GM06990 (cell line): ENCODE measurements around the gene STXBP2.

Source experiments
- DNase-seq: peaks from one replicate; pipeline ENCODE4 v3.0.0-alpha.2; 2011; ENCODE audit not compliant: insufficient read length; ENCODE audit errors: extremely low read depth
- H3K27me3 ChIP-seq: replicated peaks from 2 replicates; pipeline ENCODE4 v1.6.0; 2011; ENCODE audit warnings: low read length; ENCODE audit not compliant: control insufficient read depth, insufficient read depth
- H3K36me3 ChIP-seq: 2 replicates; pipeline ENCODE4 v1.5.1; 2011; ENCODE audit warnings: low read length; ENCODE audit not compliant: control insufficient read depth, insufficient read depth
- H3K4me3 ChIP-seq: replicated peaks from 2 replicates; pipeline ENCODE4 v1.5.1; 2011; ENCODE audit warnings: low read depth, mild to moderate bottlenecking, control low read depth, low read length
- CTCF ChIP-seq: IDR thresholded peaks from 2 replicates; pipeline ENCODE4 v1.5.1; 2011; ENCODE audit warnings: low read length, control low read depth, mild to moderate bottlenecking, inconsistent platforms; ENCODE audit not compliant: insufficient read depth, poor library complexity, severe bottlenecking

Gene STXBP2

GRCh38 chr19:7636691-7637373, at the start of gene STXBP2:
TSS of gene STXBP2 (plus strand) at chr19:7637110. CDS start at chr19:7637150, 40 bp downstream.
- Histone ChIP-seq H3K27me3 (no peaks in the 10 kb centered on the region), H3K36me3 (peaks cover 6% of the 10 kb centered on the region), H3K4me3 (peak within 1 kb of the TSS; percentile 90)
- DNase-seq: peak; percentile 89
- TF ChIP-seq CTCF: no peak

- Histone ChIP-seq H3K27me3 (no peaks in the 10 kb centered on the region), H3K4me3 (no peak overlapping the region), H3K36me3 (no peaks in the 10 kb centered on the region)
- DNase-seq: no peak
- TF ChIP-seq CTCF: no peak
These were observed 47.1 kb upstream of the STXBP2 start for GRCh38 chr19:7589822-7590221.

- TF ChIP-seq CTCF: no peak
- no peaks in the 10 kb centered on the region for H3K36me3 ChIP-seq
- DNase-seq: no peak
- H3K27me3 ChIP-seq: no peaks in the 10 kb centered on the region
- no peak overlapping the region for H3K4me3 ChIP-seq
These were observed 46.7 kb upstream of the STXBP2 start for GRCh38 chr19:7590256-7590655.

GRCh38 chr19:7595466-7596133, 41.3 kb upstream of the STXBP2 start, which contains the start of gene CAMSAP3:
TSS of gene CAMSAP3 (plus strand) at chr19:7595863. CDS start at chr19:7596003, 140 bp downstream.
- Histone ChIP-seq H3K4me3 (peak within 1 kb of the TSS; percentile 67), H3K27me3 (no peaks in the 10 kb centered on the region), H3K36me3 (no peaks in the 10 kb centered on the region)
- peak; percentile 52 for DNase-seq
- no peak for TF ChIP-seq CTCF

- H3K4me3 ChIP-seq: peak overlapping the region; percentile 67
- no peaks in the 10 kb centered on the region for H3K36me3 ChIP-seq
- peak; percentile 35 for TF ChIP-seq CTCF
- H3K27me3 ChIP-seq: no peaks in the 10 kb centered on the region
- DNase-seq: no peak
These were observed 40.5 kb upstream of the STXBP2 start for GRCh38 chr19:7596211-7596937.
